HCT116 (cell line): ENCODE results near the gene TSPEAR. TPM values are rescaled to one million over a fixed set of nuclear protein-coding genes. Genes with fewer than 3 reads are reported as not detected.

Source experiments
- ATAC-seq: fragments of 200-7000 bp; cut with Tn5 transposase; 2 replicates; pipeline ENCODE4 v1.9.1; 2020; ENCODE audit warnings: mild to moderate bottlenecking, moderate library complexity
- BruUV-seq: library from RNA; stranded (reverse); fragments of 400-500 nt; replicated peaks from 2 replicates; lab custom pipeline; 2021; lab: Mats Ljungman, UMichigan
- CTCF ChIA-PET: fragments of 300-600 bp; sonication (Branson Sonifier 250); formaldehyde crosslinking; loops from one replicate; lab custom pipeline; 2021; ENCODE audit warnings: antibody characterized with exemption; lab: Charles Lee
- POLR2A ChIA-PET: fragments of 300-600, 350-600 bp; sonication (Branson Sonifier 250); formaldehyde crosslinking; loops from one replicate; lab custom pipeline; 2021; ENCODE audit warnings: antibody characterized with exemption; lab: Charles Lee
- RAD21 ChIA-PET, 2 experiments: fragments of 300-600 bp; sonication (Branson Sonifier 250); formaldehyde crosslinking; loops; one replicate each; lab custom pipeline; 2023; ENCODE audit warnings: low total read pairs in 2 of 2; ENCODE audit not compliant: uncharacterized antibody in 2 of 2, unreplicated experiment in 2 of 2, low non-redundant PET in 1 of 2; lab: Charles Lee
- DNase-seq: peaks from one replicate; pipeline ENCODE4 v3.0.0-alpha.2; 2010; ENCODE audit warnings: low read depth, low spot score
- H2AFZ ChIP-seq: fragments of 200-600 bp; shearing (Covaris generic), sonication (generic); 2 replicates; pipeline ENCODE4 v1.6.1; 2017; ENCODE audit warnings: low read depth, mixed run types, mixed read lengths, antibody characterized with exemption, low read length; ENCODE audit not compliant: poor library complexity, severe bottlenecking
- H3K27ac ChIP-seq: 2 replicates; pipeline ENCODE4 v1.5.1; 2012; ENCODE audit warnings: low read depth, low read length
- H3K27me3 ChIP-seq: fragments of 200-600 bp; sonication (generic); 2 replicates; pipeline ENCODE4 v1.6.1; 2016; ENCODE audit warnings: mixed run types, low read length, mixed read lengths; ENCODE audit not compliant: insufficient read depth
- H3K36me3 ChIP-seq, 2 experiments: fragments of 200-500 bp in 1 of 2; fragments of 200-600 bp in 1 of 2; sonication (Bioruptor generic) in 1 of 2; sonication (generic) in 1 of 2; 2 replicates each; pipeline versions ENCODE4 v1.5.1 to v1.6.1; 2014 to 2016; ENCODE audit warnings: low read length in 2 of 2, inconsistent platforms in 1 of 2, mixed read lengths in 1 of 2, mixed run types in 1 of 2; ENCODE audit not compliant: insufficient read depth in 2 of 2, control insufficient read depth in 1 of 2
- H3K4me1 ChIP-seq, 2 experiments: fragments of 200-600 bp in 1 of 2; sonication (generic) in 1 of 2; 2 replicates each; pipeline versions ENCODE4 v1.5.1 to v1.6.1; 2012 to 2017; ENCODE audit warnings: low read length in 2 of 2, inconsistent platforms in 1 of 2, mild to moderate bottlenecking in 1 of 2, mixed read lengths in 1 of 2, mixed run types in 1 of 2, moderate library complexity in 1 of 2; ENCODE audit not compliant: insufficient read depth in 2 of 2, control insufficient read depth in 1 of 2
- H3K4me2 ChIP-seq: fragments of 200-600 bp; sonication (generic); 2 replicates; pipeline ENCODE4 v1.6.1; 2017; ENCODE audit warnings: mixed run types, low read length, mixed read lengths
- H3K4me3 ChIP-seq, 2 experiments: fragments of 200-600 bp in 1 of 2; sonication (generic) in 1 of 2; replicated peaks in 1 of 2; 2 replicates each; pipeline ENCODE4 v1.5.1; 2011 to 2016; ENCODE audit warnings: low read length in 2 of 2, control low read depth in 1 of 2, low read depth in 1 of 2, mild to moderate bottlenecking in 1 of 2, mixed read lengths in 1 of 2, mixed run types in 1 of 2
- H3K79me2 ChIP-seq: fragments of 200-600 bp; sonication (generic); 2 replicates; pipeline ENCODE4 v1.6.1; 2017; ENCODE audit warnings: mild to moderate bottlenecking, mixed run types, low read length, moderate library complexity, mixed read lengths; ENCODE audit not compliant: insufficient read depth
- H3K9ac ChIP-seq: fragments of 200-600 bp; sonication (generic); 2 replicates; pipeline ENCODE4 v1.6.1; 2016; ENCODE audit warnings: low read length, mixed read lengths
- H3K9me2 ChIP-seq: fragments of 200-600 bp; sonication (generic), shearing (Covaris generic); 2 replicates; pipeline ENCODE4 v1.6.1; 2017; ENCODE audit warnings: mixed run types, mild to moderate bottlenecking, moderate library complexity; ENCODE audit not compliant: insufficient read depth
- H3K9me3 ChIP-seq, 2 experiments: fragments of 200-500 bp in 1 of 2; fragments of 200-600 bp in 1 of 2; sonication (Bioruptor generic) in 1 of 2; sonication (generic) in 1 of 2; 2 replicates each; pipeline ENCODE4 v1.6.1; 2014 to 2017; ENCODE audit warnings: low read length in 2 of 2, mixed read lengths in 2 of 2, inconsistent platforms in 1 of 2, low read depth in 1 of 2, mild to moderate bottlenecking in 1 of 2, mixed run types in 1 of 2, moderate library complexity in 1 of 2; ENCODE audit not compliant: control insufficient read depth in 1 of 2, insufficient read depth in 1 of 2
- H4K20me1 ChIP-seq: fragments of 200-600 bp; sonication (generic), shearing (Covaris generic); 2 replicates; pipeline ENCODE4 v1.6.1; 2017; ENCODE audit warnings: mixed run types, mild to moderate bottlenecking, moderate library complexity; ENCODE audit not compliant: insufficient read depth
- CBX3 ChIP-seq: IDR thresholded peaks from 2 replicates; pipeline ENCODE4 v1.6.1; 2012; ENCODE audit warnings: low read depth
- CEBPB ChIP-seq: IDR thresholded peaks from 2 replicates; pipeline ENCODE4 v1.6.1; 2012; ENCODE audit warnings: low read depth
- EGR1 ChIP-seq: IDR thresholded peaks from 2 replicates; pipeline ENCODE4 v1.6.1; 2012; ENCODE audit warnings: low read depth
- ELF1 ChIP-seq: IDR thresholded peaks from 2 replicates; pipeline ENCODE4 v1.6.1; 2012; ENCODE audit warnings: low read depth, borderline replicate concordance
- EZH2 ChIP-seq: fragments of 200-600 bp; sonication (generic); IDR thresholded peaks from 2 replicates; pipeline ENCODE4 v1.6.1; 2017; ENCODE audit warnings: antibody characterized with exemption, mixed run types
- EZH2phosphoT487 ChIP-seq: fragments of 200-600 bp; IDR thresholded peaks from 2 replicates; pipeline ENCODE4 v1.6.1; 2018; ENCODE audit warnings: antibody characterized with exemption, borderline replicate concordance
- JUND ChIP-seq: IDR thresholded peaks from 2 replicates; pipeline ENCODE4 v1.6.1; 2012
- MAX ChIP-seq: IDR thresholded peaks from 2 replicates; pipeline ENCODE4 v1.6.1; 2012
- POLR2A ChIP-seq: IDR thresholded peaks from 2 replicates; pipeline ENCODE4 v1.7.0; 2011; ENCODE audit warnings: borderline replicate concordance; ENCODE audit not compliant: insufficient read depth, insufficient read length; ENCODE audit errors: extremely low read depth
- POLR2AphosphoS5 ChIP-seq: IDR thresholded peaks from 2 replicates; pipeline ENCODE4 v1.6.1; 2011; ENCODE audit warnings: mild to moderate bottlenecking, low read depth, low read length, moderate library complexity
- RAD21 ChIP-seq: IDR thresholded peaks from 2 replicates; pipeline ENCODE4 v1.6.1; 2012; ENCODE audit warnings: low read depth, mild to moderate bottlenecking
- SIN3A ChIP-seq: IDR thresholded peaks from 2 replicates; pipeline ENCODE4 v1.6.1; 2012; ENCODE audit warnings: low read depth
- TCF7L2 ChIP-seq: IDR thresholded peaks from 2 replicates; pipeline ENCODE4 v1.7.0; 2011; ENCODE audit warnings: borderline replicate concordance, inconsistent platforms; ENCODE audit not compliant: insufficient read depth, insufficient read length; ENCODE audit errors: extremely low read depth
- ZBTB33 ChIP-seq: IDR thresholded peaks from 2 replicates; pipeline ENCODE4 v1.6.1; 2011; ENCODE audit warnings: mild to moderate bottlenecking, low read length, moderate library complexity; ENCODE audit not compliant: insufficient replicate concordance; ENCODE audit errors: extremely low read depth
- ZFX ChIP-seq: fragments of 450-650 bp; IDR thresholded peaks from 2 replicates; pipeline ENCODE4 v1.6.1; 2017
- ZNF274 ChIP-seq: fragments of 200-500 bp; sonication (Bioruptor generic); IDR thresholded peaks from 2 replicates; pipeline ENCODE4 v1.6.1; 2014; ENCODE audit warnings: mild to moderate bottlenecking, low read depth, low read length, inconsistent platforms
- intact Hi-C: fragments of 100-400 bp; cut with micrococcal nuclease; formaldehyde crosslinking; loops from 2 replicates; pipeline ENCODE4 v1.10.0; 2022
- total RNA-seq: library from RNA; stranded (reverse); gene quantifications from one replicate; pipeline ENCODE4 v1.2.1, GENCODE V29; 2021; ENCODE audit not compliant: unreplicated experiment
- TF ChIP-seq, protein P1 (sequence below): IDR thresholded peaks from 2 replicates; pipeline ENCODE4 v1.6.1; 2012; ENCODE audit warnings: low read depth

TSPEAR gene
- total RNA-seq, 1 experiment from 2014 or later = not detected

- CTCF ChIA-PET = no interaction called here
- no peak for TF ChIP-seq POLR2AphosphoS5
- TF ChIP-seq ZBTB33 = no peak
- no peak for TF ChIP-seq EGR1
- TF ChIP-seq ZFX = no peak
- TF ChIP-seq RAD21 = no peak
- no peak for TF ChIP-seq TCF7L2
- TF ChIP-seq, protein P1, sequence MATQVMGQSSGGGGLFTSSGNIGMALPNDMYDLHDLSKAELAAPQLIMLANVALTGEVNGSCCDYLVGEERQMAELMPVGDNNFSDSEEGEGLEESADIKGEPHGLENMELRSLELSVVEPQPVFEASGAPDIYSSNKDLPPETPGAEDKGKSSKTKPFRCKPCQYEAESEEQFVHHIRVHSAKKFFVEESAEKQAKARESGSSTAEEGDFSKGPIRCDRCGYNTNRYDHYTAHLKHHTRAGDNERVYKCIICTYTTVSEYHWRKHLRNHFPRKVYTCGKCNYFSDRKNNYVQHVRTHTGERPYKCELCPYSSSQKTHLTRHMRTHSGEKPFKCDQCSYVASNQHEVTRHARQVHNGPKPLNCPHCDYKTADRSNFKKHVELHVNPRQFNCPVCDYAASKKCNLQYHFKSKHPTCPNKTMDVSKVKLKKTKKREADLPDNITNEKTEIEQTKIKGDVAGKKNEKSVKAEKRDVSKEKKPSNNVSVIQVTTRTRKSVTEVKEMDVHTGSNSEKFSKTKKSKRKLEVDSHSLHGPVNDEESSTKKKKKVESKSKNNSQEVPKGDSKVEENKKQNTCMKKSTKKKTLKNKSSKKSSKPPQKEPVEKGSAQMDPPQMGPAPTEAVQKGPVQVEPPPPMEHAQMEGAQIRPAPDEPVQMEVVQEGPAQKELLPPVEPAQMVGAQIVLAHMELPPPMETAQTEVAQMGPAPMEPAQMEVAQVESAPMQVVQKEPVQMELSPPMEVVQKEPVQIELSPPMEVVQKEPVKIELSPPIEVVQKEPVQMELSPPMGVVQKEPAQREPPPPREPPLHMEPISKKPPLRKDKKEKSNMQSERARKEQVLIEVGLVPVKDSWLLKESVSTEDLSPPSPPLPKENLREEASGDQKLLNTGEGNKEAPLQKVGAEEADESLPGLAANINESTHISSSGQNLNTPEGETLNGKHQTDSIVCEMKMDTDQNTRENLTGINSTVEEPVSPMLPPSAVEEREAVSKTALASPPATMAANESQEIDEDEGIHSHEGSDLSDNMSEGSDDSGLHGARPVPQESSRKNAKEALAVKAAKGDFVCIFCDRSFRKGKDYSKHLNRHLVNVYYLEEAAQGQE = no peak
- no peak for TF ChIP-seq ELF1
- TF ChIP-seq CEBPB = no peak
- no peak for TF ChIP-seq CBX3
- no peak for TF ChIP-seq JUND
- TF ChIP-seq ZNF274 = no peak
- TF ChIP-seq SIN3A = no peak
- TF ChIP-seq MAX = no peak
- no peak for TF ChIP-seq EZH2
- TF ChIP-seq EZH2phosphoT487 = no peak
- TF ChIP-seq POLR2A = no peak
- Histone ChIP-seq H3K79me2 (no peaks in the 10 kb centered on the region), H4K20me1 (no peaks in the 10 kb centered on the region), H3K4me2 (no peak overlapping the region), H3K27me3 (peaks cover 19% of the 10 kb centered on the region; the same call in 1 of the 2 replicates), H2AFZ (no peak overlapping the region), H3K36me3 (no peaks in the 10 kb centered on the region), H3K9me3 (peaks cover 0 to 3% of the 10 kb centered on the region in 2 experiments; a peak in 2 of 4 replicates), H3K4me1 (no peaks in the 10 kb centered on the region), H3K27ac (no peak overlapping the region), H3K9me2 (no peaks in the 10 kb centered on the region), H3K4me3 (no peak overlapping the region), H3K9ac (no peak overlapping the region)
- ATAC-seq (no peak), DNase-seq (no peak)
- BruUV-seq = no TSS peak
- POLR2A ChIA-PET = no interaction called here
- RAD21 ChIA-PET = no interaction called here
- intact Hi-C loops = no loop called here
Measured at GRCh38 chr21:44498280-44499210, 212.8 kb downstream of the TSPEAR start.
